ENCODE data around the gene MAN2A2.

DNA sequence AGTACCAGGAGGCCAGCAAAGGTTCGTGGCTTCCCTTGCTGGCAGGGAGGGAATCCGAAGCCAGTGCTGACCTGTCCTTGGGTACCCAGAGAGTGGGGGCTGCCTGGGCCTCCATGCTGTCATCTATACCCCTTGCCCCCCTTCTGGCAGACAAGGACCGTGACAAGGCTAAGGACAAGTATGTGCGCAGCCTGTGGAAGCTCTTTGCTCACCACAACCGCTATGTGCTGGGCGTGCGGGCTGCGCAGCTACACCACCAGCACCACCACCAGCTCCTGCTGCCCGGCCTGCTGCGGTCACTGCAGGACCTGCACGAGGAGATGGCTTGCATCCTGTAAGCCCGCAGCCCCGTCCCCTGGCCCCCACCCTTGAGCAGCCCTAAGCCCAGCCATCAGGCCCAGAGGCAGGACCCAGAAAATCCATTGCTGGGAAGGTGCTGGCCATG, 16.0 kb upstream of the MAN2A2 start:
- TF ChIP-seq, protein P1, sequence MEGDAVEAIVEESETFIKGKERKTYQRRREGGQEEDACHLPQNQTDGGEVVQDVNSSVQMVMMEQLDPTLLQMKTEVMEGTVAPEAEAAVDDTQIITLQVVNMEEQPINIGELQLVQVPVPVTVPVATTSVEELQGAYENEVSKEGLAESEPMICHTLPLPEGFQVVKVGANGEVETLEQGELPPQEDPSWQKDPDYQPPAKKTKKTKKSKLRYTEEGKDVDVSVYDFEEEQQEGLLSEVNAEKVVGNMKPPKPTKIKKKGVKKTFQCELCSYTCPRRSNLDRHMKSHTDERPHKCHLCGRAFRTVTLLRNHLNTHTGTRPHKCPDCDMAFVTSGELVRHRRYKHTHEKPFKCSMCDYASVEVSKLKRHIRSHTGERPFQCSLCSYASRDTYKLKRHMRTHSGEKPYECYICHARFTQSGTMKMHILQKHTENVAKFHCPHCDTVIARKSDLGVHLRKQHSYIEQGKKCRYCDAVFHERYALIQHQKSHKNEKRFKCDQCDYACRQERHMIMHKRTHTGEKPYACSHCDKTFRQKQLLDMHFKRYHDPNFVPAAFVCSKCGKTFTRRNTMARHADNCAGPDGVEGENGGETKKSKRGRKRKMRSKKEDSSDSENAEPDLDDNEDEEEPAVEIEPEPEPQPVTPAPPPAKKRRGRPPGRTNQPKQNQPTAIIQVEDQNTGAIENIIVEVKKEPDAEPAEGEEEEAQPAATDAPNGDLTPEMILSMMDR (IDR thresholded peaks at IDR 0.05), result no peak
- TF ChIP-seq POLR2A (IDR thresholded peaks at IDR 0.05), result no peak

Data from Peyer's patch (tissue), 4 donors.